NCI-H82 treated with DMSO at 0.1 percent for 48 hours (cell line): ENCODE measurements around the gene FAM25C.
"Not testable (repeated sequence)": the region's sequence is repeated elsewhere in the genome, so short reads cannot be mapped to it uniquely, and the experiment has no call there.

Source experiments
- DNase-seq: peaks from one replicate; lab custom pipeline; 2025; ENCODE audit not compliant: unreplicated experiment; lab: John Stamatoyannopoulos, UW

FAM25C gene

GRCh38 chr10:47999691-48000090 lies at the start of gene FAM25C:
Gene FAM25C, minus strand, starts transcription at chr10:47999791. Its CDS starts 26 bp downstream, at chr10:47999765.
- DNase-seq, result not testable (repeated sequence)

GRCh38 chr10:48044557-48044956 lies 45.0 kb upstream of the FAM25C start:
- not testable (repeated sequence) for DNase-seq

- DNase-seq, result not testable (repeated sequence)
Measured at GRCh38 chr10:48031390-48031789, 31.8 kb upstream of the FAM25C start.

GRCh38 chr10:48002306-48002705 lies 2.7 kb upstream of the FAM25C start:
- DNase-seq, result not testable (repeated sequence)

GRCh38 chr10:47994045-47994444 lies 5.5 kb downstream of the FAM25C start:
- DNase-seq, result not testable (repeated sequence)

GRCh38 chr10:47992560-47992959 lies 7.0 kb downstream of the FAM25C start:
- not testable (repeated sequence) for DNase-seq

- DNase-seq, result not testable (repeated sequence)
Measured at GRCh38 chr10:47991706-47992105, 7.9 kb downstream of the FAM25C start.

GRCh38 chr10:47990097-47990496 lies 9.5 kb downstream of the FAM25C start:
- not testable (repeated sequence) for DNase-seq

GRCh38 chr10:47989542-47989950 lies 10.0 kb downstream of the FAM25C start:
- not testable (repeated sequence) for DNase-seq

- DNase-seq, result not testable (repeated sequence)
Measured at GRCh38 chr10:47988718-47989541, 10.7 kb downstream of the FAM25C start.

GRCh38 chr10:47987952-47988351 lies 11.6 kb downstream of the FAM25C start:
- not testable (repeated sequence) for DNase-seq

GRCh38 chr10:47986413-47987230 lies 13.0 kb downstream of the FAM25C start:
- DNase-seq, result not testable (repeated sequence)

- DNase-seq, result not testable (repeated sequence)
Measured at GRCh38 chr10:47975409-47975808, 24.2 kb downstream of the FAM25C start.

GRCh38 chr10:47973131-47973530 lies 26.5 kb downstream of the FAM25C start:
- DNase-seq, result not testable (repeated sequence)

GRCh38 chr10:47972077-47972476 lies 27.5 kb downstream of the FAM25C start:
- not testable (repeated sequence) for DNase-seq

GRCh38 chr10:47971598-47971997 lies 28.0 kb downstream of the FAM25C start:
- DNase-seq, result not testable (repeated sequence)

GRCh38 chr10:47970047-47970446 lies 29.5 kb downstream of the FAM25C start:
- DNase-seq, result not testable (repeated sequence)

GRCh38 chr10:47968988-47969387 lies 30.6 kb downstream of the FAM25C start:
- DNase-seq, result not testable (repeated sequence)

- not testable (repeated sequence) for DNase-seq
Measured at GRCh38 chr10:47964280-47965063, 35.1 kb downstream of the FAM25C start.

- not testable (repeated sequence) for DNase-seq
Measured at GRCh38 chr10:47962785-47963184, 36.8 kb downstream of the FAM25C start.

GRCh38 chr10:47960699-47961098 lies 38.9 kb downstream of the FAM25C start:
- DNase-seq, result not testable (repeated sequence)
